22Rv1 (cell line): ENCODE data around the gene LTBP3.

ENCODE experiments used
- H3K27ac ChIP-seq: fragments of 450-650 bp; 2 replicates; pipeline ENCODE4 v1.5.1; 2017
- ZFX ChIP-seq: fragments of 450-650 bp; IDR thresholded peaks from 2 replicates; pipeline ENCODE4 v1.6.1; 2017; ENCODE audit warnings: antibody characterized with exemption, borderline replicate concordance
- TF ChIP-seq, protein P1 (sequence below): fragments of 450-650 bp; IDR thresholded peaks from 2 replicates; pipeline ENCODE4 v1.5.1; 2017; ENCODE audit warnings: mild to moderate bottlenecking

The LTBP3 gene

DNA sequence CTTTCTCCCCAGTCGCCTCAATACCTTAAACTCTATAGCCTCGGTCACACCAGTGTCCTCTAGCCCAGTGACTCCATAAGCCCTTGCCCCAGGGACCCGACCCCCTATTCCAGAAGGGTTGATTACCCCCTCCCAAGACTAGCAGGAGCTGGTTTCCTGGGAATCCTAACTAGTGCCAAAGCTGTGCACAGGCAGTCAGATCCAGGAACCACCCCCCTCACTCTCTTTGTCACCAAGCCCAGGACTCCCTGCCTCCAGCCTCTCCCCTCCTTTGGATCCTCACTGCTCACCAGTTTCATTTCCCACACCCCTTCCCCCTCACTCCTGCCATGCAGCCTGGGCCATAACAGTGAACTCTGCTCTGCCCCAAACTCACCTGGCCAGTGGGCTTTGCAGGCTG lies 9.8 kb downstream of the LTBP3 start:
- H3K27ac ChIP-seq, result no peak overlapping the region

DNA sequence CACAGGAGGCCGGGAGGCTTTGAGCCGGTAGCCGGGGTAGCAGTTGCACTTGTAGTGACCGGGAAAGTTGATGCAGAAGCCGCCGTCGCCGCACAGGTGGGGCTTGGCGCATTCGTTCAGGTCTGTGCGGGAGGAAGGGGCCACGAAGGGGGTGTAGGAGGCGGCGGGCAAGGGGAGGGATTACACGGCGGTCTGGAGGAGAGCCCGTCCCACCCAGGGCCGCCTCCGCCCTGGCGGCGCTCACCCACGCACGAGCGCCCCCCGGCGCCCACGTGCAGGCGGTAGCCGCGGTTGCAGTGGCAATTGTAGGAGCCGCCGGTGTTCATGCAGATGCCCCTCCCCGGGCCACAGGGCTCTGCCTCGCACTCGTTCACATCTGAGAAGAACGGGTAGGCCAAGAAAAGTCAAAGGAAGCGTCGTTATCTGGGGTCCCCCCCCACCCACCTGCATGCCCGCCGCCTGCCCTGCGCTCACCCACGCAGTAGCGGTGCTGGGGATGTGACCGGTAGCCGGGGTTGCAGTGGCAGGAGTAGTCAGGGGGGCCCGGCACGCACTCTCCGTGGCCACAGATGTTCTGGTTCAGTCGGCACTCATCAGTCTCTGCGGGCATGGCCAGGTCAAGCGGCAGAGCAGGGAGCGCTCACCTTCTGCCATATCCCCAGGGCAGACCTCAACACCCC lies 10.6 kb downstream of the LTBP3 start:
- TF ChIP-seq ZFX, result no peak
- TF ChIP-seq, protein P1, sequence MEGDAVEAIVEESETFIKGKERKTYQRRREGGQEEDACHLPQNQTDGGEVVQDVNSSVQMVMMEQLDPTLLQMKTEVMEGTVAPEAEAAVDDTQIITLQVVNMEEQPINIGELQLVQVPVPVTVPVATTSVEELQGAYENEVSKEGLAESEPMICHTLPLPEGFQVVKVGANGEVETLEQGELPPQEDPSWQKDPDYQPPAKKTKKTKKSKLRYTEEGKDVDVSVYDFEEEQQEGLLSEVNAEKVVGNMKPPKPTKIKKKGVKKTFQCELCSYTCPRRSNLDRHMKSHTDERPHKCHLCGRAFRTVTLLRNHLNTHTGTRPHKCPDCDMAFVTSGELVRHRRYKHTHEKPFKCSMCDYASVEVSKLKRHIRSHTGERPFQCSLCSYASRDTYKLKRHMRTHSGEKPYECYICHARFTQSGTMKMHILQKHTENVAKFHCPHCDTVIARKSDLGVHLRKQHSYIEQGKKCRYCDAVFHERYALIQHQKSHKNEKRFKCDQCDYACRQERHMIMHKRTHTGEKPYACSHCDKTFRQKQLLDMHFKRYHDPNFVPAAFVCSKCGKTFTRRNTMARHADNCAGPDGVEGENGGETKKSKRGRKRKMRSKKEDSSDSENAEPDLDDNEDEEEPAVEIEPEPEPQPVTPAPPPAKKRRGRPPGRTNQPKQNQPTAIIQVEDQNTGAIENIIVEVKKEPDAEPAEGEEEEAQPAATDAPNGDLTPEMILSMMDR, result no peak
- H3K27ac ChIP-seq, result no peak overlapping the region

More for the DNA sequence above, 9.8 kb downstream of the LTBP3 start:
- TF ChIP-seq, protein P1, result no peak
- TF ChIP-seq ZFX, result no peak

DNA sequence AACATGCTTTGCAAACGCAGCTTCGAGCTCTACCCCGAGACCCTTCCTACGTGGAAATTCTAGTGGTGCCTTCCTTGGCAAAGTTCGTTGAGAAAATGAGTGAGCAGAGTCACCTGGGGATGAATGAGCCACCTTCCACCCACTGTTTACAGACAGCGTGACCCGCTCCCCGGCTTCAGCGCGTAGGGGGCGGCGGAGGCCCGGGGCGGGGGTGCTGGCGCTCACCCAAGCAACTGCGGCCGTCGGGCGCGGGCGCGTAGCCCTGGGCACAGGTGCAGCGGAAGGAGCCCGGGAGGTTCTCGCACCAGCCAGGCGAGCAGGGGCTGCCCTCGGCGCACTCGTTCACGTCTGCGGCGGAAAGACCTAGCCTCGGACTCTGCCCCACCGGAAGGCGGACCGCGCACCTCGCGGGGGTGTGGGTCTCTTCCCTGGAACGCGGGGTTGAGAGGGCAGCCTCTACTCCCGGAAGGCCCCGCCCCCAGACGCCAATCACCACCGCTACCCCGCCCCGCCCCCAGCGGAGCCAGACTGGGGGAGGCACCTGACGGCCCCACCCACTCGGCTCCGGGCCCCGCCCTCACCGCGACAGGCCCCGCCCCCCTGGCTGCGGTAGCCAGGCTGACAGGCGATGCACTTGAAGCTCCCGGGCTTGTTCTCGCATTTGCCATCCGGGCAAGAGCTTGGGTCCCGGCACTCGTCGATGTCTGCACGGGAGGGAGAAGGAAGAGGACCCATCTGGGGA lies 11.8 kb downstream of the LTBP3 start:
- H3K27ac ChIP-seq, result peak overlapping the region; percentile 77
- TF ChIP-seq ZFX, result no peak
- TF ChIP-seq, protein P1, result no peak

DNA sequence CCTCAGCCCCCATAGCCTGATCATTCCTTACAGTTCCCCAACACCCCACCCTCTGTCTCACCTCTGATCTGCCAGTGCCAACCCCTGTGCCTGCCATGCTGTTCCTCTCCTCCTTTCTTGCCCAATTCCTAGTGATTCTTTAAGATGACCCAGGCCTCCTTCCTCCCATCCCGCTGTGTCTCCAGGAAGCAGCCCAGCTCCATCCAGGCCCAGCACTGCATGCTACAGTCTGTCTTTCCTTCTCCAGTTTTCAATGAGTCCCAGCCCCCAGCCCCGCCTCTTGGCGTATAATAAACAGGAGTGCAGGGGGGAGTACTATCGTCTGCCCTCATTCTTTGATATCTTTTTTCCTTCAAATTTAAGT lies 12.3 kb downstream of the LTBP3 start:
- no peak for TF ChIP-seq ZFX
- TF ChIP-seq, protein P1, result no peak
- peak overlapping the region; percentile 77 for H3K27ac ChIP-seq

DNA sequence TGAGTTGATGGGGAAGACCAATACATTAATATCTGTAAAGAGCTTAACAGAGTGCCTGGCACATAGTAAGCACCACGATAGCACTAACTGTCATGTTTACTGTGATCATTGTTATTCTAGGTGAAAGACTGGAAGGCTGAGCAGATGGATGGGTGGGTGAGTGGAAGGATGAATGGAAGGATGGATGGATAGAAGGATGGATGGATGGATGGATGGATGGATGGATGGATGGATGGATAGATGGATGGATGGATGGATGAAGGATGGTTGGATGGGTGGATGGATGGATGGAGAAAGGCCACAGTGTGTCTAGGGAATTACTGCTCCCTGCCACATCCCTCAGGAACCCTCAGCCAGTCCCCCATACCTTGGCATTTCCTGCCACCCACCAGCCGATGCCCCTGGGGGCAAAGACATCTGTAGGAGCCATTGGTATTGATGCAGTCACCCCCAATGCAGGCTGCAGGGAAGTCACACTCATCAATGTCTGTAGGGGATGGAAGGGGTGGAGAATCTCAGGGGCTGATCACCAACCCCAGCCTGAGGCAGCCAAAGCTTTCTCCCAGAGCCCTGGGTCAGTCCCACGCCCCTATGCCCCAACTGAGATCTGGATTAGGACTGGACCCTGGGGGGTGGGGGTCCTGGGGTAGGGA lies 15.3 kb downstream of the LTBP3 start:
- TF ChIP-seq ZFX, result no peak
- TF ChIP-seq, protein P1, result no peak
- H3K27ac ChIP-seq, result no peak overlapping the region; the same call in 1 of the 2 replicates

DNA sequence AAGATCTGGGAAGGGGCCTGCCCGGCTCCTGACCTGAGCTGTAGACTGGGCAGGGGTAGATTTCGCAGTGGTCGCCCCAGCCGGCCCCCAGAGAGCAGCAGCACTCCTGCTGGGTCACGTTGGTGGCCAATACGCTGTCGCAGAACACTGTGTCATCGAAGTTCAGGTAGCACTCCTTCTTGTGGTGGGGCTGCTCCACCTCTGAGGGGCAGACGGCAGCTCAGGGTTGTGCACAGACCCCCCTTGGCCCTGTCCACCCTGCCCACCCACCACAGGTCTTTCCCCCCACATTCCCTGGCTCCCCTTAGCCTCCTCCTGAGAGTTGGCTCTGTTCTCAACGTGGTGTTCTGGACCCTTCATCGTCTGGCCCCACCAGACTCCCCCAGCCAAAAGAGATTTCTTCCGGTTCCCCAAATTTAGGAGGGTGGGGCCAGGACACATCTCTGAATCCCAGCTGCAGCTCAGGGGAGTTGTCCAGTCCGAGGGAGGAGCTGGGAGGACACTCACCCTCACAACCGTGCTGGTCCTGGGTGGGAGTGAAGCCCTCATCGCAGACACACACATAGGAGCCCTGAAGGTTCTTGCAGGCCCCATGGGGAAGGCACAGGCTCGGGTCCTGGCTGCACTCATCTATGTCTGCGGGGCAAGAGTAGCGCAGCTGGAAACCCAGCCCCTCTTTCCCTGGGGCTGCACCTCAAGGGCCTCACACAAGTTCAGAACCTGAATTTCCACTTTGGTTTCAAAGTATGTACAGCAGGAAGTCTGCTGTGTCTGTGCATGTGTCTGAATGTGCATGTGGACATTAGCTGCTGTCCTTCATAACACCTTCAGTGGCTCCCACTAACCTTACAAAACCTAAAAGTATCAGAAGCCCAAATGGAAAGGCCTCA lies 16.8 kb downstream of the LTBP3 start:
- TF ChIP-seq, protein P1, result peak; percentile 36
- no peak for TF ChIP-seq ZFX
- H3K27ac ChIP-seq, result peak overlapping the region; percentile 97
